HG03095 (cell line): Measurements from ENCODE around the gene EDDM13.
"Not testable (repeated sequence)": the region's sequence is repeated elsewhere in the genome, so short reads cannot be mapped to it uniquely, and the experiment has no call there.

Experiments
- ATAC-seq: cut with Tn5 transposase; IDR thresholded peaks from one replicate; pipeline ENCODE4 v1.9.1; 2021; ENCODE audit warnings: moderate library complexity; ENCODE audit not compliant: unreplicated experiment

The EDDM13 gene

GRCh38 chr19:56319991-56320390, 47.4 kb downstream of the EDDM13 start:
- no peak for ATAC-seq

- no peak for ATAC-seq
Measured at GRCh38 chr19:56321254-56321988, 48.9 kb downstream of the EDDM13 start.

GRCh38 chr19:56321989-56322440, 49.5 kb downstream of the EDDM13 start:
- no peak for ATAC-seq

DNA sequence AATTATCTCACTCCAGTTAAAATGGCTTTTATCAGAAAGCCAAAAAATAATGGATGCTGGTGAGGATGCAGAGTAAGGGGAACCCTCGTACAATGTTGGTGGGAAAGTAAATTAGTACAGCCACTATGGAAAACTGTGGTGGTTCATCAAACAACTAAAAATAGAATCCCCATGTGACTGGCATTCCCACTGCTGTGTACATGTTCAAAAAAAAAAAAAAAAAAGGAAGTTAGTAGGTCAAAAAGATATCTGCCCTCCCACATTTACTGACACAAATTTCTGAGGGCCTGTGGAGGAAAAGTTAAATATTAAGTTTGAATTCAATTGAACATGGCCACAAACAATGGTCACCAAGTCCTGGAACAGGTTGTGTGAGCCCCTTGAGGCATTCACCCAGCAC, 51.9 kb downstream of the EDDM13 start:
- no peak for ATAC-seq

DNA sequence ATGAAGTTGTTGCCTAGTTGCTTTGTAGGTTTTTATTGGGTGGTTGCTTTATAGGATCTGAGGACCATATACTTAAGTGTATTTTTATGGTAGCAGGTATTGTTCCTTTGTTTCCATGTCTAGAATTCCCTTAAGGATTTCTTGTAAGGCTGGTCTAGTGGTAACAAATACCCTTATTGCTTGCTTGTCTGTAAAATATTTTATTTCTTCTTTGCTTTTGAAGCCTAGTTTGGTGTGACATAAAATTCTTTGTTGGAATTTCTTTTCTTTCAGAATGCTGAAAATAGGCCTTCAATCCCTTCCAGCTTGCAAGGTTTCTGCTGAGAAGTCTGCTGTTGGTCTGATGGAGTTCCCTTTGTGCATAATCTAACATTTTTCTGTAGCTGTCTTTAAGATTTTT, 60.1 kb downstream of the EDDM13 start:
- no peak for ATAC-seq

DNA sequence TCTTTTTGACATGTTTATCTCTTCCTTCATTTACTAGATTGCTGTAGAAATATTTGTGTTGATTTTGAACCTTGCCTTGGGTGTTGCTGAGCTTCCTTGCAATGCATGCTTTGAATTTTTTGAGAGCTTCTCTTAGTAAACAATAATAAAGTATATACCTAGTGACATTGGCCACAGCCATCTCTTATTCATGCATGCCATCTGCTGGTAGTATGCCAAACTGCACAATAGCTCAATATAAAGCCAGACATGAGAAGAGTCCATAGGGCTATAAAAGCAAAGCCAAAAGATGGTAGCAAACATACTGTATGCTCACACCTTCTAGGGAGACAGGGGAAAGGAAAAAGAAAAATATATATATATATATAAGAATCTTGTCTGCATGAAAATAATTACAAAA, 61.0 kb downstream of the EDDM13 start:
- no peak for ATAC-seq

DNA sequence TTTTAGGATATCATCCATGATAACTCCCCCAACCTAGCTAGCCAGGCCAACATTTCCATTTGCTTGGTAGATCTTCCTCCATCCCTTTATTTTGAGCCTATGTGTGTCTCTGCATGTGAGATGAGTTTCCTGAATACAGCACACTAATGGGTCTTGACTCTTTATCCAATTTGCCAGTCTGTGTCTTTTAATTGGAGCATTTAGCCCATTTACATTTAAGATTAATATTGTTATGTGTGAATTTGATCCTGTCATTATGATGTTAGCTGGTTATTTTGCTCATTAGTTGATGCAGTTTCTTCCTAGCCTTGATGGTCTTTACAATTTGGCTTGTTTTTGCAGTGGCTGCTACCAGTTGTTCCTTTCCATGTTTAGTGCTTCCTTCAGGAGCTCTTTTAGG, 62.8 kb downstream of the EDDM13 start:
- ATAC-seq: not testable (repeated sequence)

DNA sequence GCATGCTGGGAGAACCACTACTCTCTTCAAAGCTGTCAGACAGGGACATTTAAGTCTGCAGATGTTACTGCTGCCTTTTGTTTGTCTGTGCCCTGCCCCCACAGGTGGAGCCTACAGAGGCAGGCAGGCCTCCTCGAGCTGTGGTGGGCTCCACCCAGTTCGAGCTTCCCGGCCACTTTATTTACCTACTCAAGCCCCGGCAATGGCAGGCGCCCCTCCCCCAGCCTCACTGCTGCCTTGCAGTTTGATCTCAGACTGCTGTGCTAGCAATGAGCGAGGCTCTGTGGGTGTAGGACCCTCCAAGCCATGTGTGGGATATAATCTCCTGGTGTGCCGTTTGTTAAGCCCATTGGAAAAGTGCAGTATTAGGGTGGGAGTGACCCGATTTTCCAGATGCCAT, 64.5 kb downstream of the EDDM13 start:
- not testable (repeated sequence) for ATAC-seq

GRCh38 chr19:56339031-56339430, 66.5 kb downstream of the EDDM13 start:
- ATAC-seq: not testable (repeated sequence)

- ATAC-seq: no peak
Measured at GRCh38 chr19:56341948-56342347, 69.4 kb downstream of the EDDM13 start.

DNA sequence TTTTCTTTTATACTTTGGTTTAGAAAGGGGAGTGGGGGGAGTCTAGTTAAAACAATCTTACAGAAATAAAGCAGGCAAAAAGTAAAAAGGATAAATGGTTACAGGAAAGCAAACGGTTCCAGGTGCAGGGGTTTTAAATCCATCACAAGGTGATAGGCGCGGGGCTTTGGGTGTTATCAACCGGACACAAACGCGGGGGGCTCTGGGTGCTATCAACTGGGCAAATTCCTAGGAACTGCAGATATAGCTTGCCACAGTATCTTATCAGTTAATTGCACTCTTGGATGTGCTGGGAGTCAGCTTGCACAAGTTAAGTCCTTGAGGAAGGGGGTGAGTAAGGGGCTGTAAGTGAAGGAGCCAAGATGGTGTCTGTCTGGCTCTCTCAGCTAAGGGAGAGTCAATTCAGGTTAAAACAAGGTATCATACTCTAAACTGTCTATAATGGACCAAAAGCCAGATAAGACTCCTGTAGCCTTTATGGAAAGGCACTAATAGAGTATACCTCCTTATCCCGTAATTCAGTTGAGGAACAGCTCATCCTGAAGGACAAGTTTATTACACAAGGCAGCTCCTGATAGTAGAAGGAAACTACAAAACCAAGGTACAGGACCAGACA, 74.7 kb downstream of the EDDM13 start:
- ATAC-seq: no peak

GRCh38 chr19:56348289-56348877, 75.8 kb downstream of the EDDM13 start:
- no peak for ATAC-seq

GRCh38 chr19:56350416-56351045, 78.0 kb downstream of the EDDM13 start:
- ATAC-seq: no peak

- no peak for ATAC-seq
Measured at GRCh38 chr19:56351208-56351607, 78.7 kb downstream of the EDDM13 start.

DNA sequence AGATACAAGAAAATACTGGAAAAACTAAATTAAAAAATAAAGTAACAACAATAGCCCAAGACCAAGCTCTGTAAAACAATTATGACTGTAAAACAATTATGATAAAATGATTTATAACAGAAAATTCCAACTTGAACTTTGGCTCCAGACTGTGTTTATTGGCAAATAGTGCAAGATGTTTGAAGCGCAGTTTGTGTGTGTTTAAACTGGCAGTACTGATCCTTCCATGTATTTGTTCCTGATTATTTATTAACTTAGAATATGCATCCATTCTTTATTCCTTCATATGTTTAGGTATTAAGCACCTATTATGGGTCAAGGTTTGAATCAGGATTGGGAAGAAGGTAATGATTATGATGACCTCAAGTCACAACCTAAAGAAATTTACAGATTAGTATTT, 83.0 kb downstream of the EDDM13 start:
- no peak for ATAC-seq

DNA sequence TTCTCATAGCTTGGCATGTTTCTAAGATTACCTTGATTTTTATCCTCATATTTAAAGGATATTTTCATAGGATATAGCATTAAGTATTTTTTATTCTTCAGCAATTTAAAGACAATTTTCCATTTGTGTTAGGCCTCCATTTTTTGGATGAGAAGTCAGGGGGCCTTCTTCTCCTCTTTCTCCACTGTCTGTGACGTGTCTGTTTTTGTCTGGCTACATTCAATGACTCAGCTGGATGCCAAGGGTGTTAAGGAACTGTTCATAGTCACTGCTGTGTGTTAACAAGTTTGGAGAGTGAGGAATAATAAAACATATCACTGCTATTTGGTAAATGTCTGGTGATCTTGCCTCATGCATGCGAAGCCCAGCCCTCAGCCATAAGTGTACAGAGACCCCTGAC, 84.4 kb downstream of the EDDM13 start:
- no peak for ATAC-seq
